CD8-positive, alpha-beta memory T cell (primary cell): ENCODE data around the gene SLF1. TPM values are rescaled to one million over a fixed set of nuclear protein-coding genes. Genes with fewer than 3 reads are reported as not detected.

Experiments
- CTCF ChIA-PET: fragments of 350-600 bp; sonication (Branson Sonifier 250); formaldehyde crosslinking; loops from one replicate; lab custom pipeline; 2021; ENCODE audit warnings: antibody characterized with exemption; lab: Charles Lee
- POLR2A ChIA-PET: fragments of 350-600 bp; sonication (Branson Sonifier 250); formaldehyde crosslinking; loops from one replicate; lab custom pipeline; 2021; ENCODE audit warnings: antibody characterized with exemption; lab: Charles Lee
- DNase-seq, 5 donors: peaks; one replicate each; pipeline versions ENCODE4 v3.0.0 to v3.0.0-alpha.2; 2020 to 2022; ENCODE audit warnings: mixed read lengths in 1 of 5
- H3K27ac ChIP-seq: one replicate; pipeline ENCODE4 v1.7.0; 2013; ENCODE audit warnings: low read depth, mild to moderate bottlenecking, low read length, moderate library complexity
- H3K27me3 ChIP-seq: 2 replicates; pipeline ENCODE4 v1.7.0; 2013; ENCODE audit warnings: low read length, mild to moderate bottlenecking; ENCODE audit not compliant: insufficient read depth, poor library complexity, severe bottlenecking
- H3K36me3 ChIP-seq: 2 replicates; pipeline ENCODE4 v1.7.0; 2013; ENCODE audit warnings: mild to moderate bottlenecking, low read length, moderate library complexity; ENCODE audit not compliant: insufficient read depth
- H3K4me1 ChIP-seq: 2 replicates; pipeline ENCODE4 v1.7.0; 2013; ENCODE audit warnings: mild to moderate bottlenecking, low read length, moderate library complexity; ENCODE audit not compliant: insufficient read depth
- H3K4me3 ChIP-seq: 2 replicates; pipeline ENCODE4 v1.7.0; 2013; ENCODE audit warnings: mild to moderate bottlenecking, low read length
- H3K9me3 ChIP-seq: 2 replicates; pipeline ENCODE4 v1.7.0; 2013; ENCODE audit warnings: mild to moderate bottlenecking, low read length
- H3K27ac Mint-ChIP-seq, 8 donors: one replicate each; pipeline ENCODE4 v1.8.0; 2020 to 2021; ENCODE audit warnings: mixed read lengths in 8 of 8, mild to moderate bottlenecking in 6 of 8, inconsistent platforms in 3 of 8, moderate library complexity in 3 of 8
- H3K27me3 Mint-ChIP-seq, 2 donors: one replicate each; pipeline ENCODE4 v1.8.0; 2020 to 2021; ENCODE audit warnings: mixed read lengths in 2 of 2, mild to moderate bottlenecking in 1 of 2, moderate library complexity in 1 of 2
- H3K36me3 Mint-ChIP-seq, 3 donors: one replicate each; pipeline ENCODE4 v1.8.0; 2020 to 2021; ENCODE audit warnings: mixed read lengths in 3 of 3, inconsistent platforms in 1 of 3, mild to moderate bottlenecking in 1 of 3
- H3K4me1 Mint-ChIP-seq, 3 donors: one replicate each; pipeline ENCODE4 v1.8.0; 2020 to 2021; ENCODE audit warnings: mixed read lengths in 3 of 3, inconsistent platforms in 1 of 3, mild to moderate bottlenecking in 1 of 3
- H3K4me3 Mint-ChIP-seq, 7 donors: one replicate each; pipeline ENCODE4 v1.8.0; 2020 to 2021; ENCODE audit warnings: mixed read lengths in 7 of 7, mild to moderate bottlenecking in 6 of 7, moderate library complexity in 4 of 7, inconsistent platforms in 2 of 7
- H3K9me3 Mint-ChIP-seq, 5 donors: one replicate each; pipeline ENCODE4 v1.8.0; 2020 to 2022; ENCODE audit warnings: mixed read lengths in 5 of 5, mild to moderate bottlenecking in 3 of 5, moderate library complexity in 2 of 5, inconsistent platforms in 1 of 5
- polyA plus RNA-seq: library from polyadenylated mRNA; unstranded; fragments of 300-500 nt; fragmentation: Illumina TruSeq; gene quantifications from one replicate; pipeline ENCODE4 v1.2.3, GENCODE V29; 2021
- total RNA-seq, 2 experiments: library from RNA; stranded (reverse); gene quantifications; one replicate each; pipeline ENCODE4 v1.2.3, GENCODE V29; 2021

SLF1 gene
- total and polyA plus RNA-seq, 3 experiments from 2014 or later: 12.2 to 14.0 (median 14.0) TPM

DNA sequence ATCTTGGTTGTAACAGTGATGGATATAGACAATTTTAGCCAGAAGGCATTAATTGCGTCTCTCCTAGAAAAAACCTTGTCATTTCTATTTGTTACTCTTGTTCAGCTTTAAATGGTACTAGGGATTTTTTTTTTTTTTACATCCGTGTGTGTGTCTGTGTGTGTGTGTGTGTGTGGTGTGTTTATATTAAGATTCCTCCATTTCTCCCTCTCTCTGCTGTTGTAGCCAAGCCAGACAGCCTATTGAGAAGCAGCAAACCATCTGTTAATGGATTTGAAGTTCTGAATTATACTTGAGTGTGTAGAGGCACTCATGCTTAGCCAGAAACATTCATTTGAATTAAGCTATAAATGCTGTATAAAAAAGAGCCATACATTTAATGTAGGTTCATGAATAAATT, 72.3 kb downstream of the SLF1 start:
- Histone ChIP-seq H3K27me3 (no peaks in the 10 kb centered on the region), H3K4me1 (no peaks in the 10 kb centered on the region), H3K4me3 (no peak overlapping the region), H3K36me3 (peaks cover 14% of the 10 kb centered on the region), H3K9me3 (no peaks in the 10 kb centered on the region), H3K27ac (no peak overlapping the region)
- CTCF ChIA-PET: no interaction called here
- Mint-ChIP-seq H3K27ac (peak overlapping the region in 2 of 8 donors; percentile 51 to 66), H3K4me1 (peaks cover 19 to 54% (median 34%) of the 10 kb centered on the region in 3 donors), H3K4me3 (no peak overlapping the region), H3K27me3 (no peaks in the 10 kb centered on the region), H3K9me3 (no peaks in the 10 kb centered on the region), H3K36me3 (peaks cover 0 to 66% (median 18%) of the 10 kb centered on the region in 3 donors)
- no peak for DNase-seq
- POLR2A ChIA-PET: no interaction called here

DNA sequence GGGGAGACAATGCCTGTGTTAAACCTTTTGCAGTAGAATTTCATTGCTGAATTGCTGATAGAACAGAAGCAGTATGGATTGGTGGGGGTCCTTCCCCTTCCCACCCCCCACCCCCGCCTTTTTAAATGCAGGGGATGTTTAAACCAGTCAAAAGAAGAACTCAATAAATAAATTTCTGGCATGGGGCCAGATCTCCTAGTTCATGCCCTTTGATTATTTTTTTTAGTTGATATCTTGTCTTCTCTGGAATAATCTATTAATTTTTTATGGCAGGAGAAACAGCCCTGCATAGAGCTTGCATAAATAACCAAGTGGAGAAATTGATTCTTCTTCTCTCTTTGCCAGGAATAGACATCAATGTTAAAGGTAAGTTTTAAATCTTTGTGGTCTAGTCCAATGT, 72.8 kb downstream of the SLF1 start:
- peaks cover 0 to 65% (median 16%) of the 10 kb centered on the region in 3 donors for H3K36me3 Mint-ChIP-seq
- H3K4me1 Mint-ChIP-seq: peaks cover 19 to 51% (median 34%) of the 10 kb centered on the region in 3 donors
- H3K4me3 ChIP-seq: no peak overlapping the region
- CTCF ChIA-PET: no interaction called here
- no peaks in the 10 kb centered on the region for H3K9me3 Mint-ChIP-seq
- H3K36me3 ChIP-seq: peaks cover 14% of the 10 kb centered on the region
- no peak overlapping the region for H3K4me3 Mint-ChIP-seq
- no peaks in the 10 kb centered on the region for H3K9me3 ChIP-seq
- no peak for DNase-seq
- H3K27ac Mint-ChIP-seq: no peak overlapping the region
- no peaks in the 10 kb centered on the region for H3K27me3 Mint-ChIP-seq
- POLR2A ChIA-PET: no interaction called here
- H3K27ac ChIP-seq: no peak overlapping the region
- H3K4me1 ChIP-seq: no peaks in the 10 kb centered on the region
- H3K27me3 ChIP-seq: no peaks in the 10 kb centered on the region

DNA sequence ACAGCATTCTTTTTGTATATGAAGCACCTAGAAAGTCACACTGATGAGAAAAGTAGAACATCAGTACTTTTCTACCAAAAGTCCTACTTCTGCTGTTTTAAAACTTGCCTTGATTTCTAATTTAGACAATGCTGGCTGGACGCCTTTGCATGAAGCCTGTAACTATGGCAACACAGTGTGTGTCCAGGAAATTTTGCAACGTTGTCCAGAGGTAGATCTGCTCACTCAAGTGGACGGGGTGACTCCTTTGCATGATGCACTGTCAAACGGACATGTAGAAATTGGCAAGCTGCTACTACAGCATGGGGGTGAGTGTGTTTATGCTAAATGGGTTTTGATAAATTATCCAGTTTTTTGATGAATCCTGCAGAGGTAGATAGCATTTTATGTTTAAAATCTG, 73.5 kb downstream of the SLF1 start:
- Histone ChIP-seq H3K4me1 (no peaks in the 10 kb centered on the region), H3K27ac (no peak overlapping the region), H3K27me3 (no peaks in the 10 kb centered on the region), H3K36me3 (peaks cover 14% of the 10 kb centered on the region), H3K9me3 (no peaks in the 10 kb centered on the region), H3K4me3 (no peak overlapping the region)
- Mint-ChIP-seq H3K4me1 (peaks cover 19 to 51% (median 34%) of the 10 kb centered on the region in 3 donors), H3K36me3 (peaks cover 0 to 63% (median 15%) of the 10 kb centered on the region in 3 donors), H3K9me3 (no peaks in the 10 kb centered on the region), H3K4me3 (no peak overlapping the region), H3K27ac (peak overlapping the region in 1 of 8 donors; percentile 35), H3K27me3 (no peaks in the 10 kb centered on the region)
- ChIA-PET POLR2A (no interaction called here), CTCF (interaction anchor here (1.0 to 1.7 kb wide), 2 partner anchors 159 to 167 kb away, joined by 4 to 6 read pairs; no protein-coding TSS in a partner anchor)
- no peak for DNase-seq

DNA sequence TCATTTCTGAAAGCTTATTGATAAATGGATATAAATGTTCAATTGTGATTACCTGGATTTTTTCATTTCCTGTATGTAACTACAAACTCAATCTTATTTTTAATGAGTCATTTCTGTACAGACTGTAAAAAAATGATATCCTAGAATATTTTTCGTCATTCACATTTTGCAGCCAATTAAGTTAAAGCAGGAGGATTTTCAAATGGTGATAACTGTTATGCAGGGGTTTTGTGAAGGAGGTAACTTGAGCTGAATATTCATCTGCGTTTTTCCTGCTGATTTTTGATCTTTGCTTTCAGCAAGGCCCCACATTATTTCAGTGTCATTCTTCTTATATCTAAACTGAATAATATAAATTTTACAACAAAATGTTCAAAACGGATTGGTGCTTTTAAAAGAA, 74.1 kb downstream of the SLF1 start:
- CTCF ChIA-PET: interaction anchor here (1.0 to 1.7 kb wide), 2 partner anchors 160 to 168 kb away, joined by 4 to 6 read pairs; no protein-coding TSS in a partner anchor
- Mint-ChIP-seq H3K9me3 (no peaks in the 10 kb centered on the region), H3K27ac (peak overlapping the region in 1 of 8 donors; percentile 19), H3K4me3 (no peak overlapping the region), H3K36me3 (peaks cover 0 to 57% (median 15%) of the 10 kb centered on the region in 3 donors), H3K4me1 (peaks cover 19 to 51% (median 34%) of the 10 kb centered on the region in 3 donors), H3K27me3 (no peaks in the 10 kb centered on the region)
- H3K27ac ChIP-seq: no peak overlapping the region
- no peaks in the 10 kb centered on the region for H3K9me3 ChIP-seq
- H3K4me3 ChIP-seq: no peak overlapping the region
- DNase-seq: no peak
- no peaks in the 10 kb centered on the region for H3K4me1 ChIP-seq
- peaks cover 14% of the 10 kb centered on the region for H3K36me3 ChIP-seq
- no peaks in the 10 kb centered on the region for H3K27me3 ChIP-seq
- POLR2A ChIA-PET: no interaction called here

DNA sequence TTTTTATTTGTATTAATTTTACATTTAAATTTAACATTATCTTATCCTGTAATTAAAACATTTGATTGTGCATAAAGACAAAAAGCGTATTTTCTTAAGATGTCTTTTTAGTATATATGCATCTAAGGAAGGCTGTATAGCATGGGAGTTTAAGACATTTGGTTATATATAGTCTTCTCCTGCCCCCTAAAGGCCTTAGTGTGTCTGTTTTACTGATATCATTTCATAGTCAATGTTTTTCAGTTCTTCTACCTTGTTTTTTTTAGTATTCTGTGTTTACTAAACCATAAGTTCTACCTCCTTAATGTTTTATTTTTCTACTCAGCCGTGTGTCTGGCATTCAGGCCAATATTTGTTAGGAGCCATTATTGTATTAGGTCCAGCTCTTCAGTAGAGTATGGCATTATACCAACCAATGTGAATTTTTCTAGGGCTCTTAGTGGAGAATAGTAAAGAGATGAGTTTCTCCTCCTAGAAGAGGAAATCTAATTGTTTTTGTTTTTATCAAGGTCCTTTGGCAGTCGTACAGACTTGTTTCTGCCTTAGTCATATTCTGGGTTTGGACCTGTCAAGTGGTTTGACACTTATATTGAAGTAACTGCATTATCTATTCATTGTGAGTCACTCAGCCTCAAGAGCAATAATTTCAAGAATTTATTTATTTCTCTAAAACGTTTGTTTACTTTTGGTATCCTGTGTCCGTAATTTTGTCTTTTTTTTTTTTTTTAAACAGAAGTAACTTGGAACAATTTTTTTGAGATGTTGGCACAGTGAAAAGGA, 74.8 kb downstream of the SLF1 start:
- peak in 2 of 5 donors; percentile 2 to 34 for DNase-seq
- H3K27me3 Mint-ChIP-seq: no peaks in the 10 kb centered on the region
- H3K27ac ChIP-seq: no peak overlapping the region
- H3K27ac Mint-ChIP-seq: peak overlapping the region in 5 of 8 donors; percentile 30 to 50 (median 40)
- CTCF ChIA-PET: interaction anchor here (1.0 to 1.7 kb wide), 2 partner anchors 161 to 168 kb away, joined by 4 to 6 read pairs; no protein-coding TSS in a partner anchor
- peaks cover 19 to 51% (median 34%) of the 10 kb centered on the region in 3 donors for H3K4me1 Mint-ChIP-seq
- peaks cover 14% of the 10 kb centered on the region for H3K36me3 ChIP-seq
- H3K36me3 Mint-ChIP-seq: peaks cover 0 to 56% (median 15%) of the 10 kb centered on the region in 3 donors
- H3K27me3 ChIP-seq: no peaks in the 10 kb centered on the region
- no peaks in the 10 kb centered on the region for H3K9me3 ChIP-seq
- peak overlapping the region in 1 of 7 donors; percentile 19 for H3K4me3 Mint-ChIP-seq
- no peaks in the 10 kb centered on the region for H3K9me3 Mint-ChIP-seq
- no peak overlapping the region for H3K4me3 ChIP-seq
- no peaks in the 10 kb centered on the region for H3K4me1 ChIP-seq
- POLR2A ChIA-PET: no interaction called here

DNA sequence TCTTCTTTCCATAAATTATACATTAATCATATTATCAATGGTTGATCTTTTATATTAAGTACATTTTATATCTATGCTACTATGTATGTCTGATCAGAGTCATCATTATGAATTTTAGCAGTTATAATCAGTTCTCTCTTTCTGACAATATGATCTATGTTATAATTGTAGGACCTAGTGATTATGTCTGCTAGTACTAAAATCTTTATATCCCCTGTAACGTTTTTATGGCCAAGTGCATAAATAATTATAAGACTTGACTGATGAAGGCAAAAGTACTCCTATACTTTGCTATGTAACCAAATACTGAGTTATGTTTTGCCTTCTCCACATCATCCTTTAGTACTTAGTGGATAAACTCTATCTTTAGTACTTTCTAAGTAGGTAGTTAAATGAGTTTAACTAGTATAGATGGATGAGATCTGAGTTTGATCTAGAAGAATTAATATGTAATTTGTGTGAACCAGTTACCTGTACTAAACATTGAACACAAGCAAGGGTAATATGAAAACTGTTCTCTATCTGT, 75.4 kb downstream of the SLF1 start:
- DNase-seq: no peak
- Mint-ChIP-seq H3K9me3 (no peaks in the 10 kb centered on the region), H3K36me3 (peaks cover 0 to 49% (median 15%) of the 10 kb centered on the region in 3 donors), H3K27me3 (no peaks in the 10 kb centered on the region), H3K4me1 (peaks cover 18 to 45% (median 28%) of the 10 kb centered on the region in 3 donors), H3K27ac (peak overlapping the region in 1 of 8 donors; percentile 50), H3K4me3 (no peak overlapping the region)
- H3K27me3 ChIP-seq: no peaks in the 10 kb centered on the region
- H3K27ac ChIP-seq: no peak overlapping the region
- ChIA-PET CTCF (interaction anchor here (1.7 kb wide), 1 partner anchor 169 kb away, joined by 6 read pairs; no protein-coding TSS in a partner anchor), POLR2A (no interaction called here)
- H3K36me3 ChIP-seq: peaks cover 14% of the 10 kb centered on the region
- H3K4me3 ChIP-seq: no peak overlapping the region
- no peaks in the 10 kb centered on the region for H3K4me1 ChIP-seq
- no peaks in the 10 kb centered on the region for H3K9me3 ChIP-seq

DNA sequence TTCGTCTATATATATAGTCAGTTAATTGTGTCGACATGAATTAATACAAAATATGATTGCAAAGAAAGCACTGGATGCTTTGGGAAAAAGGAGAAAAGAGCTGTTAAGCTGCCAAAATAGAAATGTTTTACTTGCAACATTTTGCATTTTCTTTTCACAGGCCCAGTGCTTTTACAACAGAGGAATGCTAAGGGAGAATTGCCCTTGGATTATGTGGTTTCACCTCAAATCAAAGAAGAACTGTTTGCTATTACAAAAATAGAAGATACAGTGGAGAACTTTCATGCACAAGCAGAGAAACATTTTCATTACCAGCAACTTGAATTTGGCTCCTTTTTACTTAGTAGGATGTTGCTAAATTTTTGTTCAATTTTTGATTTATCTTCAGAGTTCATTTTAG, 76.2 kb downstream of the SLF1 start:
- Histone ChIP-seq H3K4me3 (no peak overlapping the region), H3K9me3 (no peaks in the 10 kb centered on the region), H3K27ac (no peak overlapping the region), H3K36me3 (peaks cover 10% of the 10 kb centered on the region), H3K4me1 (no peaks in the 10 kb centered on the region), H3K27me3 (no peaks in the 10 kb centered on the region)
- ChIA-PET CTCF (no interaction called here), POLR2A (no interaction called here)
- Mint-ChIP-seq H3K9me3 (no peaks in the 10 kb centered on the region), H3K4me3 (no peak overlapping the region), H3K36me3 (peaks cover 0 to 43% (median 11%) of the 10 kb centered on the region in 3 donors), H3K4me1 (peaks cover 12 to 37% (median 21%) of the 10 kb centered on the region in 3 donors), H3K27ac (no peak overlapping the region), H3K27me3 (no peaks in the 10 kb centered on the region)
- no peak for DNase-seq

DNA sequence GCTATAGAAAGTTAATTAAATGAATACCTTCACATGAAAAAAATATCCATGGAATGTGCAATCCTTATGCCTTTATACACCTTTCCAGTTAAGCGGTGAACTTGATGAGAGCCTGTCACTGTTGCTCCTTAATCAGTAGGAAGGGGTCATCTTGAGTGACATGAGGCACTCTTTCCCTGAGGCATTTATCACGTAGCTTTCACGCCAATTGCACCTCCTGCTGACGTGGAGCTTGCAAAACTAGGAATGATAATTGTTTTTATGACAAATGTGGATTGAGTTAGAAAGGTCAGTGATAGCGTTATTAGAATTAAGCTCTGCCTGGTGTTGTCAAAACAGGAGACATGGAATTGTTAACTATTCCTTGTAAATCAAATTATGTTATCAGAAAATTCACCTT, 79.7 kb downstream of the SLF1 start:
- H3K4me1 Mint-ChIP-seq: peaks cover 11 to 35% (median 16%) of the 10 kb centered on the region in 3 donors
- Histone ChIP-seq H3K27me3 (no peaks in the 10 kb centered on the region), H3K9me3 (no peaks in the 10 kb centered on the region), H3K36me3 (peaks cover 4% of the 10 kb centered on the region), H3K4me1 (peaks cover 3% of the 10 kb centered on the region), H3K27ac (no peak overlapping the region), H3K4me3 (no peak overlapping the region)
- H3K4me3 Mint-ChIP-seq: no peak overlapping the region
- no peaks in the 10 kb centered on the region for H3K27me3 Mint-ChIP-seq
- DNase-seq: no peak
- peaks cover 4 to 26% (median 6%) of the 10 kb centered on the region in 3 donors for H3K36me3 Mint-ChIP-seq
- H3K9me3 Mint-ChIP-seq: no peaks in the 10 kb centered on the region
- CTCF ChIA-PET: no interaction called here
- POLR2A ChIA-PET: no interaction called here
- H3K27ac Mint-ChIP-seq: no peak overlapping the region
